AML-193 (cell line): ENCODE measurements around the gene PRR35.

Source experiments
- DNase-seq, 2 experiments: peaks; one replicate each; lab custom pipeline; 2025; lab: John Stamatoyannopoulos, UW

PRR35 gene

GRCh38 chr16:580141-580945 lies 20.1 kb downstream of the PRR35 start:
- no peak for DNase-seq

- no peak for DNase-seq
Measured at GRCh38 chr16:580946-581498, 20.8 kb downstream of the PRR35 start.

GRCh38 chr16:582218-582613 lies 22.0 kb downstream of the PRR35 start:
- DNase-seq, result no peak

- DNase-seq, result no peak
Measured at GRCh38 chr16:582614-583331, 22.6 kb downstream of the PRR35 start.

- no peak for DNase-seq
Measured at GRCh38 chr16:583470-583814, 23.2 kb downstream of the PRR35 start.

- no peak for DNase-seq
Measured at GRCh38 chr16:583815-584591, 23.8 kb downstream of the PRR35 start.

GRCh38 chr16:585351-585750 lies 25.2 kb downstream of the PRR35 start:
- no peak for DNase-seq

GRCh38 chr16:586047-586644 lies 26.0 kb downstream of the PRR35 start:
- DNase-seq, result no peak

- DNase-seq, result no peak
Measured at GRCh38 chr16:586645-587590, 26.7 kb downstream of the PRR35 start.

- DNase-seq, result no peak
Measured at GRCh38 chr16:588639-588888, 28.4 kb downstream of the PRR35 start.

GRCh38 chr16:588889-589657 lies 28.9 kb downstream of the PRR35 start:
- DNase-seq, result peak; percentile 83 to 89

GRCh38 chr16:589658-590187 lies 29.5 kb downstream of the PRR35 start, which contains the start of gene RAB40C:
Gene RAB40C, plus strand, starts transcription at chr16:590066. Its CDS starts 226 bp downstream, at chr16:590292.
- DNase-seq, result peak; percentile 84 to 89

- peak in 1 of 2 experiments; percentile 14 for DNase-seq
Measured at GRCh38 chr16:590188-590814, 30.1 kb downstream of the PRR35 start.

GRCh38 chr16:590815-591200 lies 30.6 kb downstream of the PRR35 start:
- no peak for DNase-seq

GRCh38 chr16:591231-591630 lies 31.0 kb downstream of the PRR35 start:
- DNase-seq, result no peak

GRCh38 chr16:591892-592517 lies 31.8 kb downstream of the PRR35 start:
- no peak for DNase-seq

- peak; percentile 96 to 98 for DNase-seq
Measured at GRCh38 chr16:592518-593306, 32.5 kb downstream of the PRR35 start.

- no peak for DNase-seq
Measured at GRCh38 chr16:593406-593805, 33.2 kb downstream of the PRR35 start.
